GM15510 (cell line): ENCODE measurements around the gene CRELD2.

Source experiments
- POLR2A ChIP-seq: IDR thresholded peaks from 3 replicates; pipeline ENCODE4 v1.6.1; 2011; ENCODE audit warnings: borderline replicate concordance; ENCODE audit not compliant: insufficient read length; ENCODE audit errors: extremely low read depth

CRELD2 gene

DNA sequence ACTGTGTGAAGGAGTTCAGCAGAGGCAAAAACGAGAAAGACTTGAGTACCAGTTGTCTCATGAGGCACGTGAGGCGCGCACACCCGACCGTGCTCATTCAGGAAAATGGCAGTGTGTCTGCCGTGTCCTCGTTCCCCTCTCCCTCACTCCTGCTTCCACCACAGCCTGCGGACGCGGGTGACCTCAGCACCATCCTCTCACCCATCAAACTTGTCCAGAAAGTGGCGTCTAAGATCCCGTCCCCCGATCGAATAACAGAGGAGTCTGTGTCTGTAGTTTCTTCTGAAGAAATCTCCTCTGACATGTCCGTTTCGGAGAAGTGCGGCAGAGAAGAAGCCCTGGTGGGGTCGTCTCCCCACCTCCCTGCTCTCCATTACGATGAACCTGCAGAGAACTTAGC is 34.4 kb upstream of the CRELD2 start:
- no peak for TF ChIP-seq POLR2A

DNA sequence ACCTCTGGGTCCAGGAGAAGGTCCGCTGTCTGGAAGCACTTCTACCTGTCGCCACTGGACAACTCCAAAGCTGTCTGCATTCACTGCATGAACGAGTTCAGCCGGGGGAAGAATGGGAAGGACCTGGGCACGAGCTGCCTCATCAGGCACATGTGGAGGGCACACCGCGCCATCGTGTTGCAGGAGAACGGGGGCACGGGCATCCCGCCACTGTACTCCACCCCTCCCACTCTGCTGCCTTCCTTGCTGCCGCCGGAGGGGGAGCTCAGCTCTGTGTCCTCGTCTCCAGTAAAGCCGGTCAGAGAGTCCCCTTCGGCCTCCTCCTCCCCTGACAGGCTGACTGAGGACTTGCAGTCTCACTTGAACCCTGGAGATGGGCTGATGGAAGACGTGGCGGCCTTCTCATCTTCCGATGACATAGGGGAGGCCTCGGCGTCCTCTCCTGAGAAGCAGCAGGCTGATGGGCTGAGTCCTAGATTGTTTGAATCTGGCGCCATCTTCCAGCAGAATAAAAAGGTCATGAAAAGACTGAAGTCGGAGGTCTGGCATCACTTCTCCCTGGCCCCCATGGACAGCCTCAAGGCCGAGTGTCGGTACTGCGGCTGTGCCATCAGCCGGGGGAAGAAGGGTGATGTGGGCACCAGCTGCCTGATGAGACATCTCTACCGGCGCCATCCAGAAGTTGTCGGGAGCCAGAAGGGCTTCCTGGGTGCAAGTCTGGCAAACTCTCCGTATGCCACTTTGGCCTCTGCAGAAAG is 33.8 kb upstream of the CRELD2 start:
- TF ChIP-seq POLR2A, result no peak

DNA sequence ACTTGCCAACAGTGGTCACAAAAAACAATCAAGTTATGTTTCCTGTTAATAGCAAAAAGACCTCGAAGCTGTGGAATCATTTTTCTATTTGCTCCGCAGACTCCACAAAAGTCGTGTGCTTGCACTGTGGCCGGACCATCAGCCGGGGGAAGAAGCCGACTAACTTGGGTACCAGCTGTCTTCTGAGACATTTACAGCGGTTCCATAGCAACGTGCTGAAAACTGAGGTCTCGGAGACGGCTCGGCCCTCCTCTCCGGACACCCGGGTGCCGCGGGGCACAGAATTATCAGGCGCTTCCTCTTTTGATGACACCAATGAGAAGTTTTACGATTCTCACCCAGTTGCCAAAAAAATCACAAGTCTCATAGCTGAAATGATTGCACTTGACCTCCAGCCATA is 33.2 kb upstream of the CRELD2 start:
- TF ChIP-seq POLR2A, result no peak

DNA sequence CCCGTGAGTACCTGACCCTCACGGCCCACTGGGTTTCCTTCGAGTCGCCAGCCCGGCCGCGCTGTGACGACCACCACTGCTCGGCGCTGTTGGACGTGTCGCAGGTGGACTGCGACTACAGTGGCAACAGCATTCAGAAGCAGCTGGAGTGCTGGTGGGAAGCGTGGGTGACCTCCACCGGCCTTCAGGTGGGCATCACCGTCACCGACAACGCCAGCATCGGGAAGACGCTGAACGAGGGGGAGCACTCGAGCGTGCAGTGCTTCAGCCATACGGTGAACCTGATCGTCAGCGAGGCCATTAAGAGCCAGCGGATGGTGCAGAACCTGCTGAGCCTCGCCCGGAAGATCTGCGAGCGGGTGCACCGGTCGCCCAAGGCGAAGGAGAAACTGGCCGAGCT is 32.6 kb upstream of the CRELD2 start:
- TF ChIP-seq POLR2A, result no peak

DNA sequence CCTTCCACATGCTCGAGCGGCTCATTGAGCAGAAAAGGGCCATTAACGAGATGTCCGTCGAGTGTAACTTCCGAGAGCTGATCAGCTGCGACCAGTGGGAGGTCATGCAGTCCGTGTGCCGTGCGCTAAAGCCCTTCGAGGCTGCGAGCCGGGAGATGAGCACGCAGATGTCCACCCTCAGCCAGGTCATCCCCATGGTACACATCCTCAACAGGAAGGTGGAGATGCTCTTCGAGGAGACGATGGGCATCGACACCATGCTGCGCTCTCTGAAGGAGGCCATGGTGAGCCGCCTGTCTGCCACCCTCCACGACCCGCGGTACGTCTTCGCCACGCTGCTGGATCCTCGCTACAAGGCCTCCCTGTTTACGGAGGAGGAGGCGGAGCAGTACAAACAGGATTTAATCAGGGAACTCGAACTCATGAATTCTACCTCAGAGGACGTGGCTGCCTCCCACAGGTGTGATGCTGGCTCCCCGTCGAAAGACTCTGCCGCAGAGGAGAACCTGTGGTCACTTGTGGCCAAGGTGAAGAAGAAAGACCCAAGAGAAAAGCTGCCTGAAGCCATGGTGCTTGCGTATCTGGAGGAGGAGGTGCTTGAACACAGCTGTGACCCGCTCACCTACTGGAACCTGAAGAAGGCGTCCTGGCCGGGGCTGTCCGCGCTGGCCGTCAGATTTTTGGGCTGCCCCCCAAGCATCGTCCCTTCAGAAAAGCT is 31.9 kb upstream of the CRELD2 start:
- no peak for TF ChIP-seq POLR2A

DNA sequence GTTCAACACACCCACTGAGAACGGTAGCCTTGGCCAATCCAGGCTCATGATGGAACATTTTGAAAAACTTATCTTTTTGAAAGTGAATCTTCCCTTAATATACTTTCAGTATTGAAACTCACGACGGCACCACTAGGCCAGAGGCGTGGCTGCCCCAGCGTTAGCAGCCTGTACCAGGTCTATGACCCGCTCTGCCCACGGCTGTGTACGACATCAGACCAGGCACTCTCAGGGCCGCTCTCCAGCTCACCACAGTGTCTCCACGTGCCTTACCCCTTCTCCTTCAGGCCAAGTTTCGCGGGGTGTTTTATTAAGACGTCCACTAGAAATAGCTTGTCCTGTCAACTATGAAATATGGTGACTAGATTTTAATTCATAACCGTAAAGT is 31.4 kb upstream of the CRELD2 start:
- TF ChIP-seq POLR2A, result no peak

DNA sequence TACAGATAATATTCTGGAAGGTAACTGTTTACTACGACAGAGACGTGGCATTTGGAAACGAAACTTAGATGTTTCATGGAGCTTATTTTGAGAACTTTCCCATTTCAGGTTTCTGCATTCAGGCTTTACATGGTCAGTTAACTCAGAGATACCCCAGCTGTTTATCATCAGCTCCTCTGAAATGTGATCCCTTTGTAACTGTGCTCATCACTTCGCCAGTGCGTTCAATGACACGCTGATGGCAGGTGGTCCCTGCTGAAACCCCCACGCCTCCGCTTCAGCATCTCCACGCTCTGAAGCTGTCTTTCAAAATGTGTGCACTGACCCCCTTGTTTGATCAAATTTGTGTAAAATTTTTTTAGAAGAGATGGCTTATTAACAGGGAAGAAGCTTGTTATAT is 30.7 kb upstream of the CRELD2 start:
- no peak for TF ChIP-seq POLR2A

DNA sequence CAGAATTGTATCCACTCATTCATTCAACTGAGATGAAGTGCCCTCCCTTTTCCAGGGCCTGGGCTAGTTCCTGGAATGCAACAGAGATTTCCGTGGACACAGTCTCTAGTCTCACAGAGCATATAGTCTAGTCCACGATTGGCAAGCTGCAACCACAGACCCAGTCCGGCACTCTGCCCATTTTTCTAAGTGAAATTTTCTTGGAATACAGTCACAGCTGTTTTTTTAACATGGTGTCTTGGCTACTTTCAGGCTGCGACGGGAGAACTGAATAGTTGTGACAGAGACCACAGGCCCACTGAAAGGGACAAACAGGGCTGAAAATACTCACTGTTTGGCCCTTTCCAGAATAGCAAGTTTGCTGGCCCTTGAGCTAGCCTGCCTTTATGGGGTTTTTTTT is 29.4 kb upstream of the CRELD2 start:
- TF ChIP-seq POLR2A, result no peak

DNA sequence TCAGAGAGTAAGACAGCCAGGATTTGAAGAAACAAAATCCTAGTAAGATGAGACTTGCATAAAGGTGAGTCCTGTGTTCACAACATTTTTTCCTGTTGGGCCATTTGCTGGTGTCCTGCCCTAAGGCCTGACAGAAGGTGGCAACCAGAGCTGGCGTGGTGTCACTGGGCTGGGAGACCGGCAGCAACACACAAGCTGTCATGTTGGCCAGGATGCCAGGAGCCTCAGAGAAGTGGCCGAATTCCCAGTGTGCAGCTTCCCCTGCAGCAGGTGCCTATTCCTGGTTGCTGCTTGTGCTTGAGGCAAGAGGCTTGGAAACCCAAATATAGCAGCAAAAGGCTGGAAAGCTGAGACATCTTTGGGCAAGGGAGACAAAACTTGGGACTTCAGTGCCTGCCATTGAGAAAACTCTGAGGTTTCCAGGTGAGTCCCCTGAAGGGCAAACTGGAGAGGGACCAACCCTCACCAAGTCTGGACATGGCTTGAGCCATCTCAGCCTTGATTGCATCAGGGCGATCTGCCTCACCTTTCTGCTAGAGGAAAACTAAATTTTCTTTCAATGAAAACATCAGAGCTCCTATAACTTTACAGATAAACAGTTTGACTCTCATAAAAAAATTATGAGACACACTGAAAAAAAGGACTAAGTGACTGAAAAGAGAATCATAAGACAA is 26.1 kb upstream of the CRELD2 start:
- TF ChIP-seq POLR2A, result no peak

DNA sequence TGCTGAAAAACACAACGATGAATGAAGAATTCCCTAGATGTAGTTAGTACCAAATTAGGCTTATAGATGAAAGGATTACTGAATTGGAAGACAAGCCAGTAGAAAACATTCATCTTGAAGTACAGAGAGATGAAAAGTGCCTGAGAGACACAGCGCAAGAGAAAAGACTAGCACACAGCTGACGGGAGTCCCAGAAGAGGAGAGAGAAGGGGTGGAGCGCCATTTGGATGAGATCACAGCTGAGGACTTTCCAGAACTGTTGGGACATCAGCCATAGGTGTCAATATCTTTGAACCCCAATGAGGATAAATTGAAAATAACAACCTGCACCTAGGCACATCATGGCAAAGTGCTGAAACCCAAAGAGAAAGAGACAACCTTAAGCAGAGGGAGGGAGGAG is 25.4 kb upstream of the CRELD2 start:
- no peak for TF ChIP-seq POLR2A

DNA sequence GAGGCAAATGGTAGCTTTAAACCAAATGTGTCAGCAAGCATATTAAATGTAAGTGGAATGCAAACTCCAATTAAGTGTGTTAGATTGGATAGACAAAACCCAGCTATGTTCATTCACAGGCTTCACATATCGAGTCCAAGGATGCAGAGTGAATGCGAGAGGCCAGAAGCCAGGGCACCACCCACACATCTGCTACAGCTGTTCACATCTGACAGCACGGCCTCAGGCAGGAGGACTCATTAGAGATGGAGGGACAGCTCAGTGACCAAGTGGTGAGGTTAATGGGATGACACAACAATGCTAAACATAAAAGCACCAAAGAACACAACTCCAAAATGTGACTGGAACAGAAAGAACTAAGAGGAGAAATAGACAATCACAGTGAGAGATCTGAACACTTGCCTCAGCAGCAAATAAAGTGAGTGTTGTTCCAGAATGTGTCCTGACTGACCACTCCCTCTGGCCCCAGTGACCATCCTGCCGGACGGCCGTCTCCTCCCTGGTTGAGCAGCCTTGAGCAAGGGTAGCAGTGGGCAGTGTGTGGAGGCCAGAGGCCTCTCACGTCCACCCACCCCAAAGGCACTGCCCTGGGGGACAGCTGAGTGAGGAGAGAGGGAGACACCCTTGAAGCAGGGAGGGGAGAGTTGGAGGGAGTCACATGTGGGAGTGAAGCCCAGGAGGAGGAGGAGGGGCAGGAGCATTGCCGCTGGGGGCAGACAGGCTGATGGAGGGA is 23.9 kb upstream of the CRELD2 start:
- TF ChIP-seq POLR2A, result no peak

DNA sequence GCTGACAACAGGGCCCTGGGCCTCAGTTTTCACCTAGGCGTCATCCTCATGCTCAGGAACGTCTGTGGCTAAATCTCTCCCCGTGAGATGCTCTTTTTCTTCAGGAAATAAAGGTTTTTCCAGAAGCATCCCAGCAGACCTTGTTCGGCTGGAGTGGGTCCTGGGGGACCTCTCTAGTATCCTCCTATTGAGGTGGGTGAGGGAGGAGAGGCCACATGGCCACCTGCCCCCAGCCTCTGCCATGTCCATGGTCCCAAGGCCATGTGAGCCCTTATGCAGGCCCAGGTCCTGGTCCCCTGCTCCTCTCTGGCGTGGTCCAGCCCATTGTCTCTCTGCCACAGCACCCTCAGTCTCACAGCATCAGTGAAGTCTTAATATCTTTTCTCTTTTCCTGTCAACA is 22.2 kb upstream of the CRELD2 start:
- TF ChIP-seq POLR2A, result no peak

DNA sequence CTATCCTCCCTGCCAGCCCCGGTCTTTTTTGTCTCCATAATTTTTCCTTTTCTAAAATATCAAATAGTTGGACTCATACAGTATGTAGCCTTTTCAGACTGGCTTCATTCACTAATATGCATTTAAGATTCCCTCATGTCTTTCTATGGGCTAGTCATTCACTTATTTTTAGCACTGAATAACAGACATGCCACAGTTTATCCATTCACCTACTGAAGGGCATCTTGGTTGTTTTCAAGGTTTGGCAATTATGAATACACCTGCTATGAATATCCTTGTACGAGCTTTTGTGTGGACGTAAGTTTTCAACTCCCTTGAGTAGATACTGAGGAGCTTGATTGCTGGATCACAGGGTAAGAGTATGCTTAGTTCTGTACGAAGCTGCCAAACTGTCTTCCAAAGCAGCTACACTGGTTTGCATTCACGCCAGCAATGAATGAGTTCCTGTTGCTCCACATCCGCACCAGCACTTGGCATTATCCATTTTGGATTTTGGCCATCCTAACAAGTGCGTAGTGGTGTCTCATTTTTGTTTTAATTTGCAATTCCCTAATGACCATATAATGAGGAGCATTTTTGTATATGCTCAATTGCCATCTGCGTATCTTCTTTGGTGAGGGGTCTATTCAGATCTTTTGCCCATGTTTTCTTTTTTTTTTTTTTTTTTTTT is 21.3 kb upstream of the CRELD2 start:
- no peak for TF ChIP-seq POLR2A

DNA sequence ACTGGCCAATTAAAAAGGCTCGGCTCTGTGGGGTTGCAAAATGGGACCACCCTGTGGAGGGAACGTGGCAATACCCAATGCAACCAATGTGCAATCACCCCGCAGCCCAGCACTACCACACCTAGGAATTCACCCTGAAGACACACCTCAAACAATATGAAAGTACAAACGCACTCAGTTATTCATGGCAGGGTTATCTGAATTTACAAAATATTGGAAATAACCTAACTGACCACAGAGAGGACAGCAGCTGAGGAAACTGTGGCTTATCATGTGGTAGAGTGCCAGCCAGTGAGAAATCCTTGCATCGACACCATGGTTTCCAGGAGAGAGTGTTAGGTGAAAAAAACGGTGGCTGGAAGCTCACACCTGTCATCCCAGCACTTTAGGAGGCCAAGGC is 18.9 kb upstream of the CRELD2 start:
- TF ChIP-seq POLR2A, result no peak

DNA sequence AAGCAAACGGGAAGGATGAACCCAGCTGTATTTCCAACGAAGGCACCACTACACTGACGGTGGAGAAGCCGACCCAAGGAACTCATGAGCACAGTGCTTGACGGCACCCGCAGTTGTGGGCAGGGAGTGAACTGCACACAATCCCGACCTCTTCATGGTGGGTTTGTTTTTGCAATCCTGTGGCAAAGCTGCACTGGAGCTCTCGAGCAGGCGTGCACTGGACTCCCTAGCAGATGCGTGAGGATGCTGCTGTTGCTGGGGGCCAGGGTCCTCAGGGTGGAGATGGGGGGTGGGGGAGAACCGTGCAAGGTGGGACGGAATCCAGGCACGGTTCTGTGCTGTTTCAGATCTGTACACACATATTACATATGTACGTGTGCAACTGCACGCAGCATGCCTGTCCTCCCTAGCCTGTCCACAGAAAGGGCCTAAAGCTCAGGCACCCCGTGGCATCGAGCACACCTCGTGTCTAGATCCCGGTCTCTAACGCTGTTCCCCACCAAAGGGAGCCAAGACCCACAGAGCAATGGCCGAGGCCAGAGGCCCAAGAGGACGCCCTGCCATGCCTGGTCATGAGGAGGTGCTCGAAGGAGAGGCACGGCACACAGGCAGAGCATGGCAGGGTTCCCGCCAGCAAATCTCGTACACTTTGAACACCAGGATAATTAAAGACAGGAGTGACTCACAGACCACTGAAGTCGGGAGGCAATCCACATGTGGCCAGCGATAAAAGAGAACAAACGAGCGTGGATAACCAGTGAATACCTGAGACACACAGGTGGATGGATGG is 17.8 kb upstream of the CRELD2 start:
- no peak for TF ChIP-seq POLR2A

DNA sequence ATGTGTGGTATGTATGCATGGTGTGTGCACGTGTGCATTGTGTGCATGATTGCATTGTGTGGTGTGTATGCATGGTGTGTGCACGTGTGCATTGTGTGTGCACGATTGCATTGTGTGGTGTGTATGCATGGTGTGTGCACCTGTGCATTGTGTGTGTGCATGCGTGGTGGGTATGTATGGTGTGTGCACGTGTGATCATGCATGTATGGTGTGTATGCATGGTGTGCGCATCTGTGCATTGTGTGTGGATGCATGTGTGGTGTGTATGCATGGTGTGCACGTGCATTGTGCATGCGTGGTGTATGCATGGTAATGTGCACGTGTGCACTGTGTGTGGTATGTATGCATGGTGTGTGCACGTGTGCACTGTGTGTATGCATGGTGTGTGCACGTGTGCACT is 17.0 kb upstream of the CRELD2 start:
- TF ChIP-seq POLR2A, result no peak
